Stimulated activated naive B cell treated with anti-CD40 and anti-IgM and Interleukin-4, amounts not matched to agents 10 μg/mL and 1 μg/mL and 100 μg/mL, for 72 hours (primary cell): Measurements from ENCODE around the gene SYT2.

Experiments used
- ATAC-seq, 2 donors: fragments of 150-1000 bp; cut with Tn5 transposase; replicated peaks; 2 replicates each; pipeline ENCODE4 v1.10.0; 2021; ENCODE audit warnings: moderate library complexity in 1 of 2
- DNase-seq: peaks from one replicate; pipeline ENCODE4 v3.0.0; 2021
- H3K27ac Mint-ChIP-seq: one replicate; pipeline ENCODE4 v1.8.0; 2022; ENCODE audit warnings: mild to moderate bottlenecking, mixed read lengths
- H3K27me3 Mint-ChIP-seq, 2 donors: one replicate each; pipeline ENCODE4 v1.8.0; 2022; ENCODE audit warnings: mixed read lengths in 2 of 2
- H3K36me3 Mint-ChIP-seq, 2 donors: one replicate each; pipeline ENCODE4 v1.8.0; 2022; ENCODE audit warnings: mixed read lengths in 2 of 2, mild to moderate bottlenecking in 1 of 2
- H3K4me1 Mint-ChIP-seq, 2 donors: one replicate each; pipeline ENCODE4 v1.8.0; 2022; ENCODE audit warnings: mixed read lengths in 2 of 2, mild to moderate bottlenecking in 1 of 2
- H3K4me3 Mint-ChIP-seq, 2 donors: one replicate each; pipeline ENCODE4 v1.8.0; 2022; ENCODE audit warnings: mild to moderate bottlenecking in 2 of 2, mixed read lengths in 2 of 2, moderate library complexity in 1 of 2
- H3K9me3 Mint-ChIP-seq, 2 donors: one replicate each; pipeline ENCODE4 v1.8.0; 2022; ENCODE audit warnings: mixed read lengths in 2 of 2, mild to moderate bottlenecking in 1 of 2

SYT2 gene

GRCh38 chr1:202605515-202605914 is 104.7 kb downstream of the SYT2 start:
- Mint-ChIP-seq H3K27me3 (no peaks in the 10 kb centered on the region), H3K4me3 (no peak overlapping the region), H3K27ac (no peak overlapping the region), H3K9me3 (no peaks in the 10 kb centered on the region), H3K36me3 (peaks cover 3 to 7% of the 10 kb centered on the region in 2 donors), H3K4me1 (no peaks in the 10 kb centered on the region)
- ATAC-seq (no peak), DNase-seq (no peak)

- no peak overlapping the region for H3K4me3 Mint-ChIP-seq
- H3K27me3 Mint-ChIP-seq, result no peaks in the 10 kb centered on the region
- no peak for ATAC-seq
- H3K9me3 Mint-ChIP-seq, result no peaks in the 10 kb centered on the region
- DNase-seq, result no peak
- H3K4me1 Mint-ChIP-seq, result peaks cover 0 to 3% of the 10 kb centered on the region in 2 donors
- peaks cover 3 to 7% of the 10 kb centered on the region in 2 donors for H3K36me3 Mint-ChIP-seq
- no peak overlapping the region for H3K27ac Mint-ChIP-seq
Measured at GRCh38 chr1:202603435-202603834, 106.8 kb downstream of the SYT2 start.

GRCh38 chr1:202600432-202601041 is 109.7 kb downstream of the SYT2 start:
- H3K27ac Mint-ChIP-seq, result no peak overlapping the region
- H3K36me3 Mint-ChIP-seq, result peaks cover 9 to 14% of the 10 kb centered on the region in 2 donors

DNA sequence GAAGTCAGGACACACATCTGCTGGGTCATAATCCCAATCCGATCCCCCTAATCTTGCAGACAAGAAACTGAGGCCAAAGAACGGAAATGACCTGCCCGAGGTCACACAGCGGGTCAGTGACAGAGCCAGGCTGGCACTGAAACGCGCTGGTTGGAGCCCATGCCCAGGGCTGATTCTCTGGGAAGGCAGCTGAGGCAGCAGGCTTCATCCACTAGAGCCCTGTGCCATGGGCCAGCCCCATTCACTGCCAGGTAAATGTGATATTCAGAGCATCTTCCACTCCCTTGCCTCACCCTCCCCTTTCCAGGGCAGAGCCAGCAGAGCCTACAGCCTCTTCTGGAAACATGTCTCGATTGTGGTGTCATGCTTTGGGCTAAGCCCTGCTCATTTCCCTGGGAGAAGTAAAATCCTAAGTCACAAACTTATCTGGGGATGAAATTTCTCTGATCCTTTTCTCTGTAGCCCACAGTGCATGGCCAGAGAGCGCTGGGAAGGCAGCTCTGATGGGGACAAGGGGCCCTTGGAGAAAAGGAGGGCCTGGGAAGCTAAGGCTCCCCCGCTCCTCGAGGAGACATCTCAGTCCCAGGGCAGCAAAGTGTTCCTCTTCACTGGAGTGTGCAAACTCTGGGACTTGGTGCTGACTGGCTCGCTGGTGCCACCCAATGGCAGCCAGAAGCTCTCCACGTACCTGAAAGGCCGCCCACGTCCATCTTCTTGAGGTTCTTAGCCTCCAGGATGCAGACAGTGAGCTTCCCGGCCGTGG is 110.4 kb downstream of the SYT2 start:
- Mint-ChIP-seq H3K27ac (no peak overlapping the region), H3K4me1 (peaks cover 19 to 28% of the 10 kb centered on the region in 2 donors), H3K27me3 (peaks cover 0 to 5% of the 10 kb centered on the region in 2 donors), H3K36me3 (peaks cover 9 to 12% of the 10 kb centered on the region in 2 donors), H3K4me3 (no peak overlapping the region), H3K9me3 (peaks cover 4 to 6% of the 10 kb centered on the region in 2 donors)
- peak; percentile 40 for DNase-seq
- ATAC-seq, result peak; percentile 63 to 68

More at GRCh38 chr1:202600432-202601041, 109.7 kb downstream of the SYT2 start:
- no peak overlapping the region for H3K4me3 Mint-ChIP-seq
- peaks cover 4 to 6% of the 10 kb centered on the region in 2 donors for H3K9me3 Mint-ChIP-seq
- ATAC-seq, result no peak
- peaks cover 19 to 24% of the 10 kb centered on the region in 2 donors for H3K4me1 Mint-ChIP-seq
- no peak for DNase-seq
- H3K27me3 Mint-ChIP-seq, result peaks cover 0 to 5% of the 10 kb centered on the region in 2 donors

- Mint-ChIP-seq H3K9me3 (peaks cover 4 to 6% of the 10 kb centered on the region in 2 donors), H3K27ac (peak overlapping the region; percentile 44), H3K36me3 (peaks cover 6 to 21% of the 10 kb centered on the region in 2 donors), H3K4me1 (peaks cover 19 to 28% of the 10 kb centered on the region in 2 donors), H3K4me3 (peak overlapping the region; percentile 0 to 3), H3K27me3 (peaks cover 0 to 5% of the 10 kb centered on the region in 2 donors)
- DNase-seq (no peak), ATAC-seq (peak; percentile 85 to 86)
Measured at GRCh38 chr1:202597090-202597761, 113.0 kb downstream of the SYT2 start.

DNA sequence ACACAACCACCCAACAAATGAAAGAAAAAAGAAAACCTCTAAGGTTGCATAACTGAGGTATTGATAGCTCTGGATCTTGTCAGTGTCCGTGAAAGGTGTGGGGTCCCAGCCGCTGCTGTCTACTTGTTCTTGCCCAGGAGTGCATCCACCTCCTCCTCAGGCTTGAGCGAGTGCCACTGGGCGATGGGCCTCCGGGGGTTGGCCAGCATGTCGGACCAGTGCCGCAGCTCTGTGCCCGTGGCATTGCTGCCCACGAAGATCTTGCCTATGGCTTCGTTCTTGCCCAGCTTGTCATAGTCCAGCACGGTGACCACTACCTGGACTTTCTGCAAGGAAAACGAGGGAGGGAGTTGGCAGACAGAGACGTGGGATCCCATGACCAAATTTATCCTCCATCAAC is 113.6 kb downstream of the SYT2 start:
- peaks cover 19 to 28% of the 10 kb centered on the region in 2 donors for H3K4me1 Mint-ChIP-seq
- DNase-seq, result no peak

DNA sequence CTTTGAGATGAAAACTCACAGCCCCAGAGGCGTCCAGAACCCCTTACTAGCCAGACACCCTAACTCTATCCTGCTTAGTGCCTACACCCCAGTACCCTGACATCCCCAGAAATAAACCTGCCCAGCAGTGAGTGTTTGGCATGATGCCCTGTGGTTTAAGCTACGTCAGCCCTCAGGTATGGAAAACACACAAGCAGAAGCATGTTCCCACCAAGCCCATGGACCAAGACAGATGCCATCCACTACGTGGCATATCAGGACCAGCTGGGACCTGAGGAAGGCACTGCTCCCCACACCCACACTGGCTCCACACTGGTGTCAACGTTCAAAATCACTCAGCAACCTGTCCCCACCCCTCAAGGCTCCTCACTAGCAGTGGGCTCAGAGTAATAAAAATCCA is 116.4 kb downstream of the SYT2 start:
- Mint-ChIP-seq H3K9me3 (peaks cover 4 to 6% of the 10 kb centered on the region in 2 donors), H3K27me3 (peaks cover 0 to 5% of the 10 kb centered on the region in 2 donors), H3K4me3 (no peak overlapping the region)

More for the DNA sequence above, 113.6 kb downstream of the SYT2 start:
- H3K36me3 Mint-ChIP-seq, result peaks cover 10 to 25% of the 10 kb centered on the region in 2 donors
- peaks cover 4 to 6% of the 10 kb centered on the region in 2 donors for H3K9me3 Mint-ChIP-seq
- no peak overlapping the region for H3K4me3 Mint-ChIP-seq
- no peak for ATAC-seq
- no peak overlapping the region for H3K27ac Mint-ChIP-seq
- H3K27me3 Mint-ChIP-seq, result peaks cover 0 to 5% of the 10 kb centered on the region in 2 donors

GRCh38 chr1:202592146-202592545 is 118.1 kb downstream of the SYT2 start:
- DNase-seq, result no peak
- Mint-ChIP-seq H3K36me3 (peaks cover 7 to 21% of the 10 kb centered on the region in 2 donors), H3K4me3 (no peak overlapping the region), H3K27me3 (peaks cover under 1 to 6% of the 10 kb centered on the region in 2 donors), H3K4me1 (peaks cover 26 to 41% of the 10 kb centered on the region in 2 donors), H3K27ac (no peak overlapping the region), H3K9me3 (peaks cover 2 to 6% of the 10 kb centered on the region in 2 donors)
- ATAC-seq, result no peak

More for the DNA sequence above, 116.4 kb downstream of the SYT2 start:
- peaks cover 10 to 25% of the 10 kb centered on the region in 2 donors for H3K36me3 Mint-ChIP-seq
- DNase-seq (no peak), ATAC-seq (no peak)
- H3K4me1 Mint-ChIP-seq, result peaks cover 23 to 39% of the 10 kb centered on the region in 2 donors
- H3K27ac Mint-ChIP-seq, result no peak overlapping the region

DNA sequence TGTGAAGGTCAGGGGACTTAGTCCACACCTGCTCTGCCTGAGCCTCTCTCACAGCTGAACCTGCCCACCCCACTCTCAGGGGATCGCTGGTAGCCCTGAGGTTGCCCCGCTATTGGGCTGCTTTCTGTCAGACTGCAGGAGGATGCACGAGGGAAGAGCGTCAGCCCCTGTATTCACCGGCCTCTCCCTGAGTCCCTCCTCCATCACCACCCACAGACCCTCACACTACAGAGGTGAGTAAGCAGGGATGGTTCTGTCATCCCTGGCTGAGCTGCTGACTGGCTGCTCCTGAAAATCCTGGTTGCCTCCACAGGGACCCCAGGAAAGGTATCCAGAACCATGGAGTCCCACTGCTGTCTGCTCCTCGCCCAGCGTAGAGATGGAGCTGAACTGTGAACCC is 118.7 kb downstream of the SYT2 start:
- H3K4me3 Mint-ChIP-seq, result no peak overlapping the region
- peaks cover 7 to 18% of the 10 kb centered on the region in 2 donors for H3K36me3 Mint-ChIP-seq
- H3K4me1 Mint-ChIP-seq, result peaks cover 25 to 41% of the 10 kb centered on the region in 2 donors
- peaks cover 0 to 6% of the 10 kb centered on the region in 2 donors for H3K27me3 Mint-ChIP-seq
- DNase-seq (no peak), ATAC-seq (no peak)
- peak overlapping the region; percentile 71 for H3K27ac Mint-ChIP-seq
- peaks cover 2 to 5% of the 10 kb centered on the region in 2 donors for H3K9me3 Mint-ChIP-seq

GRCh38 chr1:202590975-202591411 is 119.3 kb downstream of the SYT2 start:
- H3K4me1 Mint-ChIP-seq, result peaks cover 25 to 41% of the 10 kb centered on the region in 2 donors
- no peak overlapping the region for H3K4me3 Mint-ChIP-seq
- no peak overlapping the region for H3K27ac Mint-ChIP-seq
- no peak for DNase-seq
- no peak for ATAC-seq
- peaks cover 0 to 6% of the 10 kb centered on the region in 2 donors for H3K27me3 Mint-ChIP-seq
- peaks cover 4 to 13% of the 10 kb centered on the region in 2 donors for H3K36me3 Mint-ChIP-seq
- no peaks in the 10 kb centered on the region for H3K9me3 Mint-ChIP-seq

- no peak for DNase-seq
- H3K27ac Mint-ChIP-seq, result no peak overlapping the region
- H3K4me3 Mint-ChIP-seq, result no peak overlapping the region
- peaks cover 4 to 13% of the 10 kb centered on the region in 2 donors for H3K36me3 Mint-ChIP-seq
- no peak for ATAC-seq
- H3K9me3 Mint-ChIP-seq, result no peaks in the 10 kb centered on the region
- peaks cover 27 to 37% of the 10 kb centered on the region in 2 donors for H3K4me1 Mint-ChIP-seq
- peaks cover 0 to 6% of the 10 kb centered on the region in 2 donors for H3K27me3 Mint-ChIP-seq
Measured at GRCh38 chr1:202590126-202590525, 120.1 kb downstream of the SYT2 start.

- Mint-ChIP-seq H3K27ac (no peak overlapping the region), H3K9me3 (no peaks in the 10 kb centered on the region), H3K36me3 (peaks cover 6 to 15% of the 10 kb centered on the region in 2 donors), H3K27me3 (peaks cover 0 to 6% of the 10 kb centered on the region in 2 donors), H3K4me3 (no peak overlapping the region), H3K4me1 (peaks cover 30 to 40% of the 10 kb centered on the region in 2 donors)
- DNase-seq (no peak), ATAC-seq (peak; percentile 61 to 82)
Measured at GRCh38 chr1:202589190-202589930, 120.9 kb downstream of the SYT2 start.

DNA sequence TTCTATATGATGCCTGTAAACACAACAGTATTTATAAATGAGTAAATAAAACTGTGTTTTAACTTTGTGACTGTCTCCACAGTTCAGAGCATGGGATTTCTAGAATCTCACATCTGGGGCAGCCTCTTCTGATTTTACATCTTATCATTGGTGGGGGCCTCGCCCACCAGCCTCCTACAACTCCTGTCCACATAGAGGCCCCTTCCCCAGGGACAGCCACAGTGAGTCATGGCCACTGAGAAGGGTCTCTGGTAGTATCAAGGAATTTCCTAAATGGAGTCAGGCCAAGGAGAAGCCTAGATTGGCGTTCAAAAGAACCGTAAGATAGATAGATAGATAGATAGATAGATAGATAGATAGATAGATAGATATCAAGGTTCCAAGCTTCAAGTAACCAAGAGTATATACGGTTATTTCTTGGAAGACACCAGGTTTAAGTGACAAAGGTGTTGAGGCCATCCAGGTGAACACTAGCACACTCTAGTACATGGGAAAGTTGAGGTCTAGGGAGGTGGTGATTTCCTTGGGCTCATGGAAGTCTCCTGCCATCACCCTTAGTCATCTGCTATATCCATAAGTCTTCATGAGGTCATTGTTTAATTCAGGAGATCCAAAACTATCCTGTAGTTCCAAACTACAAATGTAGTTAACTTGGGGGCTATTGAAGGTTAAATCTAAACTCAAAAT is 121.6 kb downstream of the SYT2 start:
- peaks cover 32 to 45% of the 10 kb centered on the region in 2 donors for H3K4me1 Mint-ChIP-seq
- no peak overlapping the region for H3K27ac Mint-ChIP-seq
- no peaks in the 10 kb centered on the region for H3K9me3 Mint-ChIP-seq
- H3K27me3 Mint-ChIP-seq, result peaks cover 0 to 6% of the 10 kb centered on the region in 2 donors
- ATAC-seq, result no peak
- DNase-seq, result no peak
- H3K4me3 Mint-ChIP-seq, result no peak overlapping the region
- H3K36me3 Mint-ChIP-seq, result peaks cover 9 to 11% of the 10 kb centered on the region in 2 donors
